ENCODE results near the gene PCDH1. TPM values are rescaled to one million over a fixed set of nuclear protein-coding genes. Genes with fewer than 3 reads are reported as not detected.
A peak's percentile ranks its signal among the peaks of the same experiment; 100 is the strongest.

Gene PCDH1
- total and polyA plus RNA-seq, 2 of the 13 experiments (the other 11 are each of a cell fraction or from before 2014, with no cell fraction given) = 0.11 to 0.83 TPM

DNA sequence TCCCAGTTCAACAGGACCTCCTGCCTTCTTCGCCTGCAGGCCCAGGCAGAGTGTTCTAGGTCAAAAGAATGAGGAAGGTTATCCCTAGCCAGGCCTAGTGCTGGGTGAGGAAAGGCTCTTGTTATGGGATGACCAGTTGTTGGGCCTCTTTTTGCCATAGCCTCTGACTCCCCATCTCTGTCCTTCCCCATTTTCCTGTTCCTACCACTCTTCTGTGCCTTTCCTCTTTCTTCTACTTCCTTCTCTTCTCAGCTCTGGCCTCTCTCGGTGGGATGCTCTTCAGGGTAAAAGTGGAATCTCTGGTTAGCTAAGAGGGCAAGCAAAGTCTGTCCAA, 1.2 kb upstream of the PCDH1 start:
- in situ Hi-C loops (cut with HindIII; ENCODE audit: extremely low pct_ligation_motif_present, low pct_unique_long_range_greater_than_20kb) = loop anchor here (5.0 kb wide), 1 partner anchor 177 kb away; no protein-coding TSS in a partner anchor
- Histone ChIP-seq H3K9ac (ENCODE audit: insufficient read depth, low read depth, low read length) (no peak overlapping the region), H3K36me3 (replicated peaks in 1 of 2; ENCODE audit: control insufficient read depth in 1 of 2, insufficient read depth in 2 of 2, low read length in 2 of 2) (no peaks in the 10 kb centered on the region), H2AFZ (ENCODE audit: low read length) (no peak overlapping the region), H4K20me1 (ENCODE audit: insufficient read depth, low read length) (no peaks in the 10 kb centered on the region), H3K4me2 (ENCODE audit: low read depth, low read length) (no peak overlapping the region), H3K27me3 (ENCODE audit: control insufficient read depth in 1 of 2, insufficient read depth in 2 of 2, low read length in 2 of 2) (peaks cover 17 to 60% of the 10 kb centered on the region in 2 experiments), H3K9me3 (ENCODE audit: low read length) (no peaks in the 10 kb centered on the region), H3K27ac (ENCODE audit: extremely low read length, insufficient read depth, low read length) (no peak overlapping the region), H3K79me2 (ENCODE audit: insufficient read depth, low read length) (no peaks in the 10 kb centered on the region), H3K4me1 (ENCODE audit: insufficient read depth, low read length) (peaks cover 57% of the 10 kb centered on the region), H3K4me3 (replicated peaks in 1 of 3; ENCODE audit: insufficient read depth in 1 of 3, low read depth in 2 of 3, low read length in 3 of 3) (no peak overlapping the region)
- TF ChIP-seq, protein P1, sequence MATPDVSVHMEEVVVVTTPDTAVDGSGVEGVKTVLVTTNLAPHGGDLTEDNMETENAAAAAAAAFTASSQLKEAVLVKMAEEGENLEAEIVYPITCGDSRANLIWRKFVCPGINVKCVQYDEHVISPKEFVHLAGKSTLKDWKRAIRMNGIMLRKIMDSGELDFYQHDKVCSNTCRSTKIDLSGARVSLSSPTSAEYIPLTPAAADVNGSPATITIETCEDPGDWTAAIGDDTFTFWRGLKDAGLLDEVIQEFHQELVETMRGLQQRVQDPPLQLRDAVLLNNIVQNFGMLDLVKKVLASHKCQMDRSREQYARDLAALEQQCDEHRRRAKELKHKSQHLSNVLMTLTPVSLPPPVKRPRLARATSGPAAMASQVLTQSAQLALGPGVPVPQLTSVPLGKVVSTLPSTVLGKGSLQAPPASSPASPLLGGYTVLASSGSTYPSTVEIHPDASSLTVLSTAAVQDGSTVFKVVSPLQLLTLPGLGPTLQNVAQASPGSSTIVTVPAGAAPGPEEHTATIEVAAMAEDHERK (CRISPR knock-in tag; IDR thresholded peaks at IDR 0.05; ENCODE audit: low read depth) = no peak
- 0 out of 2 replicates have a peak, but pooled peaks have one; percentile 13 for TF ChIP-seq ZNF501 (CRISPR knock-in tag; IDR thresholded peaks at IDR 0.05)
- no peak for TF ChIP-seq HOXA5 (CRISPR knock-in tag; IDR thresholded peaks at IDR 0.05)
- no peak for TF ChIP-seq PHF5A (CRISPR knock-in tag; IDR thresholded peaks at IDR 0.05; ENCODE audit: low read depth, unreplicated experiment)
- CTCF ChIA-PET (ENCODE audit: low intra/inter-chr PET ratio, low total read pairs) = interaction anchor here (1.0 to 2.1 kb wide), 3 partner anchors 81 to 187 kb away, joined by 5 to 19 read pairs (median 16); no protein-coding TSS in a partner anchor
- WGBS (ENCODE audit: low lambda C conversion rate) = 5% methylated on average over 1 of the region's 2 CpGs
- intact Hi-C loops (cut with micrococcal nuclease; ENCODE audit: unreplicated experiment) = loop anchor here (2.0 to 5.0 kb wide), 3 partner anchors 52 to 187 kb away; no protein-coding TSS in a partner anchor
- FAIRE-seq (no peak), DNase-seq (ENCODE audit: low spot score) (no peak), ATAC-seq (no peak)
- BruUV-seq (replicated peaks) = no TSS peak
- POLR2A ChIA-PET = interaction anchor here (1.3 kb wide), 2 partner anchors 44 to 81 kb away, joined by 3 to 4 read pairs; partner anchors contain the start of gene DELE1

DNA sequence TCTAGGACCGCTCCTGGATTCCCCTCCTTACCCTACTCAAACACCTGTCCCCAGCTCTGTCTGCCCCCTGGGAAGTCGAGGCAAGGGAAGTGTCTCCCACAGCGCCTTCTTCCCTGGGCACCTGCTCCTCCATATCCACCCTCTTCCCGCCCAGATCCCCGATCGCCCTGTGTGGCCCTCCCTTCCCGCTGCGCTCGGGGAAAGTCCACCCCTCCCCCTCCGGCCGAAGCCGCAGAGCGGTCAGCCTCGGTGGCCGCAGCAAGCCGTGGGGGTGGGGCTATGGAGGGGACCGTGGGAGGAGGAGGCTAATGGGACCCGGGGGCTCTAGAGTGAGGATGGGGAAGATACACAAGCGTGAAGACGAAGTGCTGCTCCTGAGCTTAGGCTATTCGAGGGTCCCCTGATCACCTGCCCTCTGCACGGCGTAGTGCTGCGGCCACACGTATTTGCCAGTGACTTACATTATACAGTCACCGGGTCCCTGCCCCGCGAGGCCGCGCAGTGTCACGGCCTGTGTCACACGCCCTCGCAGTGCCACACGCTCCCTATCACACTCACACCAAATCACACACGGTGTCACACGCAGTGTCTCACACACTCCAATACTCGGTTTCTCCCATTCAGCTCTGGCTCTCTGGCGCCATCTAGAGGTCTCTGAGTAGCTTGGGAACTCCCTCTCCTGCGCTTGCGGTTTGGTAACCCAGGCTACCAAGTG, 658 bp upstream of the PCDH1 start:
- no TSS peak for BruUV-seq (replicated peaks)
- ChIA-PET CTCF (ENCODE audit: low intra/inter-chr PET ratio, low total read pairs) (interaction anchor here (1.0 to 2.1 kb wide), 3 partner anchors 82 to 186 kb away, joined by 5 to 19 read pairs (median 16); no protein-coding TSS in a partner anchor), POLR2A (interaction anchor here (0.5 to 1.3 kb wide), 4 partner anchors 29 to 176 kb away, joined by 3 to 4 read pairs (median 3); partner anchors contain the start of gene DELE1)
- Histone ChIP-seq H3K79me2 (ENCODE audit: insufficient read depth, low read length) (no peaks in the 10 kb centered on the region), H3K27me3 (ENCODE audit: control insufficient read depth in 1 of 2, insufficient read depth in 2 of 2, low read length in 2 of 2) (peaks cover 17 to 60% of the 10 kb centered on the region in 2 experiments), H3K9ac (ENCODE audit: insufficient read depth, low read depth, low read length) (no peak overlapping the region), H3K4me2 (ENCODE audit: low read depth, low read length) (peak overlapping the region; percentile 81), H2AFZ (ENCODE audit: low read length) (no peak overlapping the region), H3K4me1 (ENCODE audit: insufficient read depth, low read length) (peaks cover 62% of the 10 kb centered on the region), H3K27ac (ENCODE audit: extremely low read length, insufficient read depth, low read length) (no peak overlapping the region), H3K9me3 (ENCODE audit: low read length) (no peaks in the 10 kb centered on the region), H4K20me1 (ENCODE audit: insufficient read depth, low read length) (no peaks in the 10 kb centered on the region), H3K36me3 (replicated peaks in 1 of 2; ENCODE audit: control insufficient read depth in 1 of 2, insufficient read depth in 2 of 2, low read length in 2 of 2) (no peaks in the 10 kb centered on the region), H3K4me3 (replicated peaks in 1 of 3; ENCODE audit: insufficient read depth in 1 of 3, low read depth in 2 of 3, low read length in 3 of 3) (peak overlapping the region; percentile 29 to 72 (median 32); a peak in 5 of 6 replicates)
- in situ Hi-C loops (cut with HindIII; ENCODE audit: extremely low pct_ligation_motif_present, low pct_unique_long_range_greater_than_20kb) = loop anchor here (5.0 kb wide), 1 partner anchor 177 kb away; no protein-coding TSS in a partner anchor
- WGBS (ENCODE audit: low lambda C conversion rate) = under 1% methylated on average over 11 of the region's 40 CpGs
- intact Hi-C loops (cut with micrococcal nuclease; ENCODE audit: unreplicated experiment) = loop anchor here (1.0 to 5.0 kb wide), 4 partner anchors 52 to 186 kb away; no protein-coding TSS in a partner anchor
- ATAC-seq = peak; percentile 80
- FAIRE-seq = peak; percentile 82
- peak; percentile 85 for DNase-seq (ENCODE audit: low spot score)
- peak; percentile 58; the same call in 1 of the 2 replicates for TF ChIP-seq NFKB2 (CRISPR knock-in tag; IDR thresholded peaks at IDR 0.05; ENCODE audit: borderline replicate concordance)
- TF ChIP-seq SP4 (CRISPR knock-in tag; IDR thresholded peaks at IDR 0.05) = 0 out of 2 replicates have a peak, but pooled peaks have one; percentile 37
- peak; percentile 25; the same call in 1 of the 2 replicates for TF ChIP-seq ZSCAN22 (CRISPR knock-in tag; IDR thresholded peaks at IDR 0.05)
- no peak for TF ChIP-seq PAWR (CRISPR knock-in tag; IDR thresholded peaks at IDR 0.05; ENCODE audit: borderline replicate concordance)
